WI38 (cell line): ENCODE results near the gene IER5L.

Source experiments
- H3K4me3 ChIP-seq: 2 replicates; pipeline ENCODE4 v1.5.1; 2011; ENCODE audit warnings: low read depth, mild to moderate bottlenecking, control low read depth, low read length
- CTCF ChIP-seq: IDR thresholded peaks from 2 replicates; pipeline ENCODE4 v1.5.1; 2012; ENCODE audit warnings: low read depth, mild to moderate bottlenecking, control low read depth, low read length

Gene IER5L

GRCh38 chr9:129148463-129149204 lies 29.4 kb downstream of the IER5L start:
- H3K4me3 ChIP-seq, result no peak overlapping the region
- no peak for TF ChIP-seq CTCF

- no peak overlapping the region for H3K4me3 ChIP-seq
- TF ChIP-seq CTCF, result no peak
These were observed 31.6 kb downstream of the IER5L start for GRCh38 chr9:129146441-129146941.

- H3K4me3 ChIP-seq, result no peak overlapping the region
- no peak for TF ChIP-seq CTCF
These were observed 32.2 kb downstream of the IER5L start for GRCh38 chr9:129145841-129146292.

- H3K4me3 ChIP-seq, result no peak overlapping the region
- TF ChIP-seq CTCF, result no peak
These were observed 32.7 kb downstream of the IER5L start for GRCh38 chr9:129145316-129145715.

- peak; percentile 97 for TF ChIP-seq CTCF
- 0 out of 2 replicates have a peak overlapping the region, but pooled peaks have one; percentile 9 for H3K4me3 ChIP-seq
These were observed 34.8 kb downstream of the IER5L start for GRCh38 chr9:129143031-129143927.

GRCh38 chr9:129142138-129142935 lies 35.7 kb downstream of the IER5L start:
- H3K4me3 ChIP-seq, result peak overlapping the region; percentile 33
- no peak for TF ChIP-seq CTCF
